Right ventricle myocardium superior (tissue), 1 donor: ENCODE data around the gene DEFB125. TPM values are rescaled to one million over a fixed set of nuclear protein-coding genes. Genes with fewer than 3 reads are reported as not detected.
"Not testable (repeated sequence)": the region's sequence is repeated elsewhere in the genome, so short reads cannot be mapped to it uniquely, and the experiment has no call there.

Experiments
- ATAC-seq: fragments of 200-7000 bp; cut with Tn5 transposase; one replicate; pipeline ENCODE4 v1.9.1; 2020; ENCODE audit warnings: mild to moderate bottlenecking; ENCODE audit not compliant: poor library complexity
- DNase-seq: peaks from one replicate; pipeline ENCODE4 v3.0.0-alpha.2; 2020
- intact Hi-C: fragments of 100-400 bp; cut with DNase I; formaldehyde crosslinking; loops from one replicate; pipeline ENCODE4 v1.11.2; 2022
- long read RNA-seq: library from polyadenylated mRNA; unstranded; transcript quantifications from one replicate; pipeline ENCODE4 v2.0.0, GENCODE V29; 2021
- total RNA-seq: library from RNA; stranded (reverse); fragmentation: NEBNext Ultra II Directional; extraction: Animal tissue kit (Norgen Biotek cat#: 25700); gene quantifications from one replicate; pipeline ENCODE4 v1.2.1, GENCODE V29; 2021
- donor health status: DM: no; HTN: yes; CAD: no; lungs with severe emphysema.

Gene DEFB125, protein sequence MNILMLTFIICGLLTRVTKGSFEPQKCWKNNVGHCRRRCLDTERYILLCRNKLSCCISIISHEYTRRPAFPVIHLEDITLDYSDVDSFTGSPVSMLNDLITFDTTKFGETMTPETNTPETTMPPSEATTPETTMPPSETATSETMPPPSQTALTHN
- total RNA-seq = not detected
- long read RNA-seq = 0 reads

DNA sequence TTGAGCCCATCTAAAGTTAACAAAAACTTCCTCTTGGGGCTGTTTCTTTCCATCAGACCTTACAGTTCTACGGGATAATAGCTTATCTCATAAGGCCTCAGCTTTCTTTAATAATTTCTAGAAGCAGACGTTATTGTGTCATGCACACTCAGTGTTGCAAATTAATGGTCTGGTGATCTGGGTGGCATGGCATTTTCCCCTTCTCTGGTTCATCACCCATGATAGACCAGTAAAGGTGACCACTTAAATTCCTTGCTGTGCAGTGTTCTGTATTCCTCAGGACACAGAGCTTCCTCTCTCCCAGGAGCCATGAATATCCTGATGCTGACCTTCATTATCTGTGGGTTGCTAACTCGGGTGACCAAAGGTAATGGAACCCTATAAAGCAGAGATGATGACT is at the start of gene DEFB125:
Gene DEFB125, plus strand, starts transcription at position 272 of the 400 bp plus-strand sequence. Its CDS starts 38 bp downstream, at position 310.
- DNase-seq (no peak), ATAC-seq (no peak)
- intact Hi-C loops = no loop called here

DNA sequence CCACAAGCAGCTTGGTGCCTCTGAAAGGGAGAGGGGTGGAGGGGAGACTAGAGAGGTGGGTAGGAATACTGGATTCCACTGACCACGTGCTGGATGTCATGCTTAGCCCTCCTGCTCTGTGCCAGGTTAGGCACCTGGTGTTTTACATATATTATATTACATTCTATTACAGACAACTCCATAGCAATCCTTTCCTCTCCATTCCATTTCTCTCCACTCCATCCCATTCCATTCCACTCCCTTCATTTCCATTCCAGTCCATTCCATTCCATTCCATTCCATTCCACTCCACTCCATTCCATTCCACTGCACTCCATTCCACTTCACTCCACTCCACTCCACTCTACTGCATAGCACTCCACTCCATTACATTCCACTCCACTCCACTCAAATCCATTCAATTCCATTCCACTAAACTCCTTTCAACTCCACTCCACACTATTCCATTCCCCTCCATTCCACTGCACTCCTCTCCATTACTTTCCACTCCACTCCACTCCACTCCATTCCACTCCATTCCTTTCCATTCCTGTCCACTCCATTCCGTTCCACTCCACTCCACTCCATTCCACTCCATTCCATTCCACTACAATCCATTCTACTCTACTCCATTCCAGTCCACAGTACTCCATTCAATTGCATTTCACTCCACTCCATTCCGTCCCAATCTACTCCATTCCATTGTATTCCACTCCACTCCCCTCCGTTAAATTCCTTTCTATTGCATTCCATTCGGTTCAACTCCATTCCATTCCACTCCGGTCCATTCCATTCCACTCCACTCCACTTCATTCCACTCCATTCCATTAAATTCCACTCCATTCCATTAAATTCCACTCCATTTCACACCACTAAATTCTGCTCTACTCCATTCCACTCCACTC is 27.2 kb upstream of the DEFB125 start:
- intact Hi-C loops = no loop called here
- no peak for ATAC-seq
- no peak for DNase-seq

DNA sequence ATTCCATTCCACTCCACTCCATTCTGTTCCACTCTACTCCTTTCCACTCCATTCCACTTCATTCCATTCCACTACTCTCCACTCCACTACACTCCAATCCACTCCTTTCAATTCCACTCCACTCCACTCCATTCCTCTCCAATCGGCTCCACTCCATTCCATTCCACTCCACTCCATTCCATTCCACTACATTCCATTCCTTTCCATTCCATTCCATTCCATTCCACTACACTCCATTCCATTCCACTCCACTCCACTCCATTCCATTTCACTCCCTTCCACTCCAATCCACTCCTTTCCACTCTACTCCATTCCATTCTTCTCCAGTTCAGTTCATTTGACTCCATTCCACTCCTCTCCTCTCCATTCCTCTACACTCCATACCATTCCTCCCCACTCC is 26.2 kb upstream of the DEFB125 start:
- ATAC-seq = no peak
- DNase-seq = no peak
- intact Hi-C loops = no loop called here

DNA sequence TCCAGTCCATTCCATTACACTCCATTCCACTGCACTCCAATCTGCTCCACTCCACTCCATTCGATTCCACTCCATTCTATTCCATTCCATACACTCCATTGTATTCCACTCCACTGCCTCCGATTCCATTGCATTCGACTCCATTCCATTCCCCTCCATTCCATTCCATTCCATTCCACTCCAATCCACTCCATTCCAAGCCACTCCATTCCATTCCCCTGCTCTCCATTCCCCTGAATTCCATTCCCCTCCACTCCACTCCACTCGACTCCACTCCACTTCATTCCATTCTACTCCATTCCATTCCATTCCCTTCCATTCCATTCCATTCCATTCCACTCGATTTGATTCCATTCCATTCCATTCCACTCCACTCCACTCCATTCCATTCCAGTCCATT is 25.7 kb upstream of the DEFB125 start:
- DNase-seq (no peak), ATAC-seq (no peak)
- intact Hi-C loops = no loop called here

DNA sequence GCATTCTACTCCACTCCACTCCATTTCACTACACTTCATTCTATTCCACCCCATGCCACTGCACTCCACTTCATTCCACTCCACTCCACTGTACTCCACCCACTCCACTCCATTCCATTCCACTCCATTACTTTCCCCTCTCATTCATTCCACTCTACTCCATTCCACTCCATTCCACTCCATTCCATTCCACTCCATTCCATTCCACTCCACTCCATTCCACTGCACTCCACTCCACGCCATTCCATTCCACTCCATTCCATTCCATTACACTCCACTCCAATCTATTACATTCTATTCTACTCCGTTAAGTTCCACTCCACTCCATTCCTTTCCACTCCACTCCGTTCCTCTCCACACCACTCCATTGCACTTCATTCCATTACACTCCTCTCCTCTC is 25.0 kb upstream of the DEFB125 start:
- intact Hi-C loops = no loop called here
- DNase-seq (no peak), ATAC-seq (no peak)

DNA sequence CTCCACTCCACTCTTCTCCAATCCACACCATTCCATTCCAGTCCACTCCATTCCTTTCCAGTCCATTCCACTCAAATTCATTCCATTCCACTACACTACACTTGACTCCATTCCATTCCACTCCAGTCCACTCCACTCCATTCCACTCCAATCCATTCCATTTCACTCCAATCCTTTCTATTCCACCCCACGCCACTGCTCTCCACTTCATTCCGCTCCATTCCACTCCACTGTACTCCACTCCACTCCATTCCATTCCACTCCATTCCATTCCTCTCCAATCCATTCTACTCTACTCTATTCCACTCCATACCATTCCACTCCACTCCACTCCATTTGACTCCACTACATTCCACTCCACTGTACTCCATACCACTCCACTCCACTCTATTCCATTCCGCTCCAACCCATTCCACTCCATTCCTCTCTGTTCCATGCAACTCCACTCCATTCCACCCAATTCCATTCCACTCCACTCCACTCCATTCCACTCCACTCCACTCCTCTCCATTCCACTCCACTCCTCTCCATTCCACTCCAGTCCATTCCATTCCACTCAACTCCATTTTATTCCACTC is 23.4 kb upstream of the DEFB125 start:
- intact Hi-C loops = no loop called here
- ATAC-seq (no peak), DNase-seq (no peak)

DNA sequence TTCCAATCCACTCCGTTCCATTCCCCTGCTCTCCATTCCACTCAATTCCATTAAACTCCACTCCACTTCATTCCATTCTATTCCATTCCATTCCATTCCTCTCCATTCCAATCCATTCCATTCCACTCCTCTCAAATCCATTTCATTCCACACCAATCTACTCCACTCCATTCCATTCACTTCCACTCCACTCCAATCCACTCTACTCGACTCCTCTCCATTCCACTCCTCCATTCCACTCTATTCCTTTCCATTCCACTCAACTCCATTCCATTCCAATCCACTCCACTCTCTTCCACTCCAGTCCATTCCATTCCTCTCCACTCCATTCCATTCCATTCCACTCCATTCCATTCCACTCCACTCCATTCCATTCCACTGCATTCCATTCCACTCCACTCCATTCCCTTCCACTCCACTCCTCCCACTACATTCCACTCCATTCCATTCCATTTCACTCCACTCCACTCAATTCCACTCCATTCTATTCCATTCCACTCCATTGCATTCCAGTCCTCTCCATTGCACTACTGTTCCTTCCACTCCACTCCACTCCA is 22.6 kb upstream of the DEFB125 start:
- intact Hi-C loops = no loop called here
- DNase-seq (no peak), ATAC-seq (no peak)

DNA sequence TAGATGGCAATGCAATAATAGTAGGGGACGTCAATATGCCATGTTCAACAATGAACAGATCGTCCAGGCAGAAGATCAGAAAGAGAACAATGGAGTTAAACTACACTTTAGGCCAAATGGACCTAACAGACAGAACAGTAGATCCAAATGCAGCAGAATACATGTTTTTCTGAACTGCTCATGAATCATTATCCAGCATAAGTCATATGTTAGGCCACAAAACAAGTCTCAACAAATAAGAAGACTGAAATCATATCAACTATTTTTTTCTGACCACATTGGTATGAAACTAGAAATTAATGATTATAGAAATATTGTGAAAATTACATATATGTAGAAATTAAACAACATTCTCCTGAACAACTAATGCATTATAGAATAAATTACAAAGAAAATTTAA is 10.2 kb upstream of the DEFB125 start:
- ATAC-seq (no peak), DNase-seq (no peak)
- intact Hi-C loops = no loop called here

DNA sequence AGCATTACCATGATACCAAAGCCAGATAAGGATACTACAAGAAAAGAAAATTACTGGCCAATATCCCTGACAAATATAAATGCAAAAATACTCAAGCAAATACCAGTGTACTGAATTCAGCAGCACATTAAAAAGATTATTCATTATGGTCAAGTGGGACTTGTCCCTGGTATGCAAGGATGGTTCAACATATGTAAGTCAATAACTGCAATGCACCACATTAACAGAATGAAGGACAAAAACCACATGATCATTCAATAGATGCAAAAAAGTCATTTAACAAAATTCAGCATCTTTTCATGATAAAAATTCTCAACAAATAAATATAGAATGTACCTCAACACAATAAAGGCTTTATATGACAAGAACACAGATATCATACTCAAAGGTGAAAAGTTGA is 9.1 kb upstream of the DEFB125 start:
- intact Hi-C loops = no loop called here
- no peak for DNase-seq
- ATAC-seq = no peak

DNA sequence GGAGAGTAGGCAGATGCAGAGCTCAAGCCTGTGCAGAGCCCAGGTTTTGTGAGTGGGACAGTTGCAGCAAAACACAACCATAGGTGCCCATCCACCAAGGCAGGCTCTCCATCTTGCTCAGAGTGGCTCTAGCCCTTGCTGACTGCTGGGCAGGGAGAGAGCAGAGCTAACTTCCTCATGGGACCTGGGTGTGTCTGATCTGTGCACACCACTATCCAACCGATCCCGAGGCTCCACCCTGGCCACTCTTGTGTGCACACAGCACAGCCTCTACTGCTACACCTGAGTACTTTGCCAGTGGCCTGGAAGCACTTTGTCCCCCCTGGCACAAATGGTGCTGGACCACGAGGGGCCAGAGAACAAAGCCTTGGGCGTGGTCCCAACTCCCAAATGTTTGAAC is 7.9 kb upstream of the DEFB125 start:
- intact Hi-C loops = no loop called here
- ATAC-seq (no peak), DNase-seq (no peak)

DNA sequence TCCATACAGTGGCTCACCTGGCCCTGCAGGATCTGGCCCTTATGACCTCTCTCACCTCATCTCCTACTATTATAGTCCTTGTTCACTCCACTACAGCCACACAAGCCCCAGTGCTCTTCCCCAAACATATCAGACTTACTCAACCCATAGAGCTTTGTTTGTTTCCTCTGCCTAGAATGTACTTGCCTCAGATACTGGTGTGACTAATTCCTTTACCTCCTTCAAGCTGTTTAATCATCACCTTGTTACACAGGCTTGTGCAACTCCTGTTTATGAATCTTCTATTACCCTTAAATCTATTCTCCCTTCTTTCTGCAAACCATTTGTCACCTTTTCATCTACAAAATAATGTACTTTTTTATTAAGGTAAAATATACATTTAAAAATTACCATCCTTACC is 3.2 kb downstream of the DEFB125 start:
- ATAC-seq (no peak), DNase-seq (no peak)
- intact Hi-C loops = no loop called here

DNA sequence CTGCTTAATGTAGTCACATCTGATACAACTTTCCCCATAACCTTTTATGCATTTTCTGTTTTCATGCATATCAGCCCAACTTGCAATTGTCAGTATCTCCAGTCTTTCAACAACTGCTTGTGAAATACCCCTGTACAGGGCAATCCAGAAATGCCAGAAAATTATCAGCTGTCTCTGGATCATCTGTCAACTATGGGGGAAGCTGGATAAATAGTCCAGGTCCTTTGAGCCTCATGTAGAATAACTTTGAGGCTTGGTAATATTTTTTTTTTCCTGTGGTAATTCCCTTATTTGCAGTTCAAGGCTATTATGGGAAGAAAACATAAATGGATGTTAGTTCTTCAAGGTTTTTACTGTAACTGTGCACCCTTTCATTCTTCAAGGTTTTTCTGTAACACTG is 6.2 kb downstream of the DEFB125 start:
- ATAC-seq = no peak
- intact Hi-C loops = no loop called here

DNA sequence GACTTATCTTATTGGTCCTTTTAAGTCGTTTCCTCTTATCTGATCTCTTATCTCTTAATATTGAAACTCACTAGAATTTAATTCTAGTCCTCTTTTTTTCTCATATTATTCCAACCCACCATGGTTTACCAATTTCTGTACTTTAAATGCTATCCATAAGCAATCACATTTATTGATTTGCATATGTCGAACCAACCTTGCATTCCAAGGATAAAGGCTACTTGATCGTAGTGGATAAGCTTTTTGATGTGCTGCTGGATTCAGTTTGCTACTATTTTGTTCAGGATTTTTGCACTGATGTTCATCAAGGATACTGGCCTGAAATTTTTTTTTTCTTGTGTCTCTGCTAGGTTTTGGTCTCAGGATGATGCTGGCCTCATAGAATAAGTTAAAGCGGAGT is 7.7 kb downstream of the DEFB125 start:
- intact Hi-C loops = no loop called here
- DNase-seq (no peak), ATAC-seq (no peak)

More for the DNA sequence above, 6.2 kb downstream of the DEFB125 start:
- DNase-seq = no peak

DNA sequence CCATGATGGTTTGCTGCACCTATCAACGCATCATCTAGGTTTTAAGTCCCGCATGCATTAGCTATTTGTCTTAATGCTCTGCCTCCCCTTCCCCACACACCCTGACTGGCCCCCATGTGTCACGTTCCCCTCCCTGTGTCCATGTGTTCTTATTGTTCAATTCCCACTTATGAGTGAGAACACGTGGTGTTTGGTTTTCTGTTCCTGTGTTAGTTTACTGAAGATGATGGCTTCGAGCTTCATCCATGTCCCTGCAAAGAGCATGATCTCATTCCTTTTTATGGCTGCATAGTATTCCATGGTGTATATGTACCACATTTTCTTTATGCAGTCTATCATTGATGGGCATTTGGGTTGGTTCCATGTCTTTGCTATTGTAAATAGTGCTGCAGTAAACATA is 10.2 kb downstream of the DEFB125 start:
- ATAC-seq, DNase-seq, intact Hi-C loops: not testable (repeated sequence)

DNA sequence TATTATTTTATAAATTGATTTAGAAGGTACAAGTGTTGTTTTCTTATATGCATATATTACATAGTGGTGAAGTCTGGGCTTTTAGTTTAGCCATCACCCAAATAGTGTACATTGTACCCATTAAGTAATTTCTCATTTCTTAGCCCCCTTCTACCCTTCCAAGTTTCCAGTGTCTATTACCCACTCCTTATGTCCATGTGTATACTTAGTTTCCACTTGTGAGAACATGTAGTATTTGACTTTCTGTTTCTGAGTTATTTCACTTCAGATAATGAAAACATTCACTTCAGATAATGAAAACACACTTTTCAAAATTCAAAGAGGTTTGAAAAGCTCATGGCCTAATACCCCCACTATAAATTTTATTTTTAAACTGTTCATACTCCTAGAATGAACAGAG is 14.5 kb downstream of the DEFB125 start:
- no peak for ATAC-seq
- DNase-seq = no peak
- intact Hi-C loops = no loop called here

DNA sequence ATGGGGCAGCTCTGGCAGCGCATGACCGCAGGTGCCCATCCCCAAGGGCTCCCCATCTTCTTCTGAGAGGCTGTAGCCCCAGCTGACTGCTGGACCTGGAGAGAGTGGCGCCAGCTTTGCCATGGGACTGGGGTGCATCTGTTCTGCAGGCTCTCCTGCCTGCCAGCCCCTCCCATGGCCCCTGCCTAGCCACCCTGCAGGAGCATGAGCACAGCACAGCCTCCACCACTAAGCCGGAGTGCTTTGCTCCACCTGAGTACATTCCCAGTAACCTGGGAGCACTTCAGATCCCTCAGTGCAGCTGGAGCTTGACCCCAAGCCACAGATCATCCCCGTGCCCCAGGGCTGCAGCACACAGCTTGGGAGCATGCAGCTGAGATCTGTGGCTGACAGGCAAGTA is 16.0 kb downstream of the DEFB125 start:
- intact Hi-C loops = no loop called here
- ATAC-seq = no peak
- DNase-seq = no peak

DNA sequence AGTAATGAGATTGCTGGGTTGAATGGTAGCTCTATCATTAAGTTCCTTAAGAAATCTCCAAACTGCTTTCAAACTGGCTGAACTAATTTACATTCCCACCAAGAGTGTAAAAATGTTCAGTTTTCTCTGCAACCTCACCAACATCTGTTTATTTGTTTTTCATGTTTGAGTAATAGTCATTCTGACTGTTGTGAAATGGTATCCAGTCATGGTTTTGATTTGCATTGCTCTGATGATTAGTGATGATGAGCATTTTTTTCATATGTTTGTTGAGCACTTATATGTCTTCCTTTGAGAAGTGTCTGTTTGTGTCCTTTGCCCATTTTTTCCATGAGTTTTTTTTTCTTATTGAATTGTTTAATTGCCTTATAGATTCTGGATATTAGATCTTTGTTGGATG is 24.9 kb downstream of the DEFB125 start:
- no peak for ATAC-seq
- DNase-seq = no peak
- intact Hi-C loops = no loop called here

DNA sequence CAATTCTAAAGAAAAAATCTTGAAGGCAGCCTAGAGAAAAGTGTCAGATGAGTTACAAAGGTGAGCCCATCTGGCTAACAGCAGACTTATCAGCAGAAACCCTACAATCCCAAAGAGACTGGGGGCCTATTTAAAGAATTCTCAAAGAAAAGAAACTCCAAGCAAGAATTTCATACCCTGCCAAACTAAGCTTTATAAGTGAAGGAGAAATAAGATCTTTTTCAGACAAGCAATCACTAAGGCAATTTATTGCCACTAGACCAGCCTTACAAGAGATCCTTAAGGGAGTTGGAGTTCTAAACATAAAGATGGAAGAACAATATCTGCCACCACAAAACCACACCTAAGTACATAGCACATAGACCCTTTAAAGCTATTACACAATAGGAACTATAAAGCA is 30.0 kb downstream of the DEFB125 start:
- intact Hi-C loops = no loop called here
- ATAC-seq (no peak), DNase-seq (no peak)

DNA sequence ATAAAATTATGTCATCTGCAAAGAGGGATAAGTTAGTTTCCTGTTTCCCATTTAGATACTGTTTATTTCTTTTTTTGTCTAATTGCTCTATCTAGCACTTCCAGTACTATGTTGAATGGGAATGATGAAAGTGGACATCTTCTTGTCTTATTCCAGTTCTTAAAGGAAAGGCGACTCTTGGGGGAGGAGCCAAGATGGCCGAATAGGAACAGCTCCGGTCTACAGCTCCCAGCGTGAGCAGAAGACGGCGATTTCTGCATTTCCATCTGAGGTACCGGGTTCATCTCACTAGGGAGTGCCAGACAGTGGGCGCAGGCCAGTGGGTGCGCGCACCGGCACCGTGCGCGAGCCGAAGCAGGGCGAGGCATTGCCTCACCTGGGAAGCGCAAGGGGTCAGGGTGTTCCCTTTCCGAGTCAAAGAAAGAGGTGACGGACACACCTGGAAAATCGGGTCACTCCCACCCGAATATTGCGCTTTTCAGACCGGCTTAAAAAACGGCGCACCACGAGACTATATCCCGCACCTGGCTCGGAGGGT is 42.4 kb downstream of the DEFB125 start:
- ATAC-seq, DNase-seq, intact Hi-C loops: not testable (repeated sequence)
